ENCODE results near the gene TERT.
A peak's percentile ranks its signal among the peaks of the same experiment; 100 is the strongest.

GRCh38 chr5:1244976-1245375, 49.9 kb downstream of the TERT start:
- TF ChIP-seq RAD21 (IDR thresholded peaks at IDR 0.05 in 1 of 2, conservative IDR thresholded peaks at IDR 0.05 in 1 of 2; ENCODE audit: low read depth in 2 of 2, low read length in 2 of 2) = peak; percentile 50 to 64
- TF ChIP-seq POLR2AphosphoS5 (IDR thresholded peaks at IDR 0.05; ENCODE audit: low read depth, low read length) = no peak
- no peak for TF ChIP-seq PHF8 (conservative IDR thresholded peaks at IDR 0.05; ENCODE audit: low read depth, low read length)
- TF ChIP-seq GABPA (IDR thresholded peaks at IDR 0.05; ENCODE audit: borderline replicate concordance, insufficient read depth, low read length) = no peak
- no peak for TF ChIP-seq SUZ12 (IDR thresholded peaks at IDR 0.05; ENCODE audit: low read length)
- peak in 2 of 3 experiments; percentile 27 to 39; a peak in 2 of 4 replicates for TF ChIP-seq CTCF (IDR thresholded peaks at IDR 0.05; ENCODE audit: control extremely low read depth in 1 of 3, insufficient read depth in 1 of 3, low read depth in 1 of 3, low read length in 3 of 3)
- TF ChIP-seq MAX (IDR thresholded peaks at IDR 0.05) = no peak
- no peak for TF ChIP-seq SIRT6 (IDR thresholded peaks at IDR 0.05; ENCODE audit: low read length)
- TF ChIP-seq CREB1 (IDR thresholded peaks at IDR 0.05) = no peak
